KG1 (cell line): Measurements from ENCODE around the gene GAS7.
"Not testable (repeated sequence)": the region's sequence is repeated elsewhere in the genome, so short reads cannot be mapped to it uniquely, and the experiment has no call there.

Experiments used
- DNase-seq: peaks from one replicate; lab custom pipeline; 2025; lab: John Stamatoyannopoulos, UW

GAS7 gene

DNA sequence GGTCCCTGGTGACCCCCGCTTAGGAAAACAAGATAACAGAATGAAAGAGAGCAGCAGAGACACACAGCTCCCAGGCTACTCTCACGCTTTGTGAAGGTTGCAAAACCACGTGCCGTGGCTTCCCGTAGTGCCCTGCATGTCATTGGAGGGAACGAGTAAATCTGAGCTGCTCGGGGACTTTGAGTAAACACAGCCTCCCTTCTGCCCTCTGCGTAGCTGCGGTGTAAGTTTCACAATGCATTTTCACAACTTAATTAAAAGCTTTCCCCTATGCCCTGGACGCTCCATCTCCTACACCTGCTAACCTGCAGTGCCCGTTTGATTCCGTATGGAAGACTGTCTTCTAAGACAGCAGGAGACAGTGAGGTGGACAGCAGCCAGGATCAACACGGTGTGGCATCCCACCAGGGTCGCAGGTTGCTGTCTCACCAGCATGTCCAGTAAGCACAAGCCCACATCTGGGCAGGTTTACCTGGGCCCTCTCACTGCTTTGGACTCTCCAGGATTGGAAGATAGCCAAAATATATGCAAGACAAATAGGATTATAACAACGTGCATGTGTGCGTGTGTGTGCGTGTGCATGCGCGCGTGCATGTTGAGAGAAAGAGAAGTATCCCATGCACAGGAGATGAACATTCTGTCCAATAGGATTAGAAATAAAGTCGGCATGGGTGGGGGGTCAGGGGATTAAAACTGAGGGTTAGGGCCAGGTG is 177.0 kb downstream of the GAS7 start:
- DNase-seq = no peak

DNA sequence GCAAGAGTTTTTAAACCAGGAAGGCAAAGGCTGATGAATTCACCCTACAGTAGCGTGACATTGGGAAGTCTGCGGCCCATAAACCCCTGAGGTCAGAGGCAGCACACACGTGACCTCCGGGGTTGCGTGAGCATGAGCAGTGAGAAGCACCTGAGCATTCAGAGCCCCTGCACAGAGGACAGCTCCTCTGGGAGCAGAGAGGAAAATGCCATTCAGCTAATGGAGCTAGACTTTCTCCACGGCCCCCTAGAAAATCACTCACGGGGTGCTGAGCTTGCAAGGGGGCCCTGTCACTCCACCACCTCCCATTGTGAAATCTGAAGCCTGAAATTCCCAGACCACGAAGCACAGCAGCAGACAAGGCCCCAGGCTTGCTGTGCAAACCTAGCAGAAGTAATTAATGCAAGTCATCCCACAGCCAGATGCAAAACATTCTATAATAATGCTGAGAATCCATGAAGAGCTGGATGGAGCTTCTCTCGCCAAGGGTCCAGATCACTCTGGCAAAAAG is 178.4 kb downstream of the GAS7 start:
- no peak for DNase-seq

DNA sequence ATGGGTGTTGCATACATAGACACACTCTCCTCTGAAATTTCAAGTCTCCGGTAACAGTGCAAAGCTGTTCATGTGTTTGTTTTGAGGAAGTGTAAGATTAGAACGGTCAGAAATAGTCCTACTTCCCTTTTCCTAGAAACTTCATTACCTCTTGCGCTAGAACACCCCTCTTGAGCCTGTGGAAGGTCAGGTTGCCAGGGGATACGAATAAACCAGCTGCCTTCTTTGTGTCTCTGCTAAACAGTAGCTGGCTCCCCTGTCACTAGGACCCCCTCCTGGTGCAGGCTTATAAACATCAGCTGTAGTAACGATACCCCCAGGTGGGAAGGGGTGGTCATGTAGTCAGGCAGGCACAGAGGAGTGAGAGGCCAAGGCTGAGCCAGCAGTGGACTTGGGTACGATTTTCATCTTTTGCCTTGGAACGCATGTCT is 179.9 kb downstream of the GAS7 start:
- DNase-seq = peak; percentile 1

- not testable (repeated sequence) for DNase-seq
Measured at GRCh38 chr17:10016958-10017570, 181.3 kb downstream of the GAS7 start.

DNA sequence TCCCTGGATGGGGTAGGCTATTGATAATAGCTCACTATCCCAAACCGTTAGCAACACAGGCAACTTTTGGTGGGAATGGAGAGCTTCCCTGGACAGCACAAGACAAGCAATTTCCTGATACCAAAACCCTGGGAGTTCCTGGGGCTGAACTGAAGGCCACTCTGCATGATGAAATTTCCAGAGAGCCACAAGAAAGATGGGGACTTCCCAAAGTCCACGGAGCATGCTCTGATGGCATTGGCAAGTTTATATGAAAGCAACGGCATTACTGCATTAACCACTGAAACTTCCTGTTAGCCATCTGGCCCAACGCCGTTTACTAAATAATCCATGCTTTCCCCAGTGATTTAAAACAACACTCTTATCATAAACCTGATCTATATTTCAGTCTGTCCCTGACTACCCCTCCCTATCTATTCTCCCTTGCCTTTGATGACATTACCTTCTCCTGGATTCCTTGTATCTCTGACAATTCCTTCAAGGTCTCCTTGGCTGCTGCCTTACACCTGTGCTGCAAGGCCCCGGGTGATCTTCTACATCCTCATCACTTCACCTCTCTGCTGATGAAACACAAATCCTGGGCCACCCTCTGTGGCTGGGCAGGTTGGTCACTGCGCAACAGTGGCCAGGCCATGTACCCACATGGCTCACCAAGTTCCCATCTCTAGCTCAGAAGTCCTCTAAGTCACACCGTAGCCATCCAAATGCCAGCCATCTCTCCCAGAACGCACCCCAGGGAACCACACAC is 184.9 kb downstream of the GAS7 start:
- DNase-seq = no peak

DNA sequence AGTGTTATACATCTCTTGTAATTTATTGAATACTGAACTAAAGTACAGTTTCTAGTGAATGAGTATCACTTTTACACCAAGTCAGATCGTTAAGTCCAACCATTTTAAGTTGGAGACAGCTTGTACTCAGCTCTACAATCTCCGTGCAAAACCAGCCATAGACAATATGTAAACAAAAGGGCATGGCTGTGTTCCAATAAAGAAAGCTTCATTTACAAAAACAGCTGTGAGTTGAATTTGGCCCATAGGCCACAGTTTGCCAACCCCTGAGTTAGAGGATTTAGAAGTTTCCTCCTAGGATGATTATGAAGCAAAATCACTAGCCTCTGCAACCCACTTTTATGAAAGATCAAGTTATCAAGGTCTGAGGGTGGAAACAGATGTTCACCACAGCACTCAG is 187.7 kb downstream of the GAS7 start:
- no peak for DNase-seq

DNA sequence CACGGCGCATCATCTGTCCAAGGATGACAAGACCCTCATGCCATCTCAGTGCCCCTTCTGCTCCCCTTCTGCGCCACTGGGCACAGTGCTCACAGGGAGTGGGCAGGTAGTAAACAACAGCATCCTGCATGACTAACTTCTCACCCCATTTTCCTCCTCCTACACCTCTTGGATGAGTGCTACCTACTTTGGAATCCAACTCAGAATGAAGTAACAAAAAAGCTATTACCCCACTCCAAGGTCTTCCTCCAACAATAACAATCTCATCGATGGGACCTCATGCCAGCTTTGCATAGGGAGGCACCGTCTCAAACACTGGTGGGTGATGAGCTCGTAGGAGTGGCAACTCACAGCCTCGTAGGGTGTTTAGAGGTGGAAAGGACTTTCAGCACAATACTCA is 194.7 kb downstream of the GAS7 start:
- DNase-seq = no peak

- not testable (repeated sequence) for DNase-seq
Measured at GRCh38 chr17:10002567-10003360, 195.6 kb downstream of the GAS7 start.

DNA sequence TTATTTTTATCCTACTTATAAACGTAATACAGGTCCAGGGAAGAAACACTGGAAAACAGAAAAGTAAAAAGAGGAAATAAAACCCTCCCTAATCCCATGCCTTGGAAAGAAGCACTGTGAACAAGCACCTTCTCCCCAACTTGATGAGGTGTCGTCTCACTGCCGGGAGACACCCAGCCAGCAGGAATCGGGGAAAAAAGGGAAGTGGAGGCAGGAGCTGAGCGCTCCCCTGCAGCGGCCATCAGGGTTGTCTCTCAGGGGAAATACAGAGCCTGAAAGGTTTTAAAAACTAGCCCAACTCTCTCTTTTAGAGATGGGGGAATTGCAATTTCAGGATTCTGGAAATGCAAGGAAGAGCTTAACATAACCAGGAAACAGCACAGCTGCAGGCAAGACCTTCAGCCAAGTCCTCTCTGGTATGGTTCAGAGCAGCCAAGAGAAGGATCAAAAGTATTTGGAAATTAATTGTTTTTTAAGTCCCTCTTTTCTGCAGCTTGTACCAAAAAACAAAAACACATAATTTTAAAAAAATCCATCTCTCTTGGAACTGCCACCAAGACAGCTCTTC is 197.0 kb downstream of the GAS7 start:
- no peak for DNase-seq

DNA sequence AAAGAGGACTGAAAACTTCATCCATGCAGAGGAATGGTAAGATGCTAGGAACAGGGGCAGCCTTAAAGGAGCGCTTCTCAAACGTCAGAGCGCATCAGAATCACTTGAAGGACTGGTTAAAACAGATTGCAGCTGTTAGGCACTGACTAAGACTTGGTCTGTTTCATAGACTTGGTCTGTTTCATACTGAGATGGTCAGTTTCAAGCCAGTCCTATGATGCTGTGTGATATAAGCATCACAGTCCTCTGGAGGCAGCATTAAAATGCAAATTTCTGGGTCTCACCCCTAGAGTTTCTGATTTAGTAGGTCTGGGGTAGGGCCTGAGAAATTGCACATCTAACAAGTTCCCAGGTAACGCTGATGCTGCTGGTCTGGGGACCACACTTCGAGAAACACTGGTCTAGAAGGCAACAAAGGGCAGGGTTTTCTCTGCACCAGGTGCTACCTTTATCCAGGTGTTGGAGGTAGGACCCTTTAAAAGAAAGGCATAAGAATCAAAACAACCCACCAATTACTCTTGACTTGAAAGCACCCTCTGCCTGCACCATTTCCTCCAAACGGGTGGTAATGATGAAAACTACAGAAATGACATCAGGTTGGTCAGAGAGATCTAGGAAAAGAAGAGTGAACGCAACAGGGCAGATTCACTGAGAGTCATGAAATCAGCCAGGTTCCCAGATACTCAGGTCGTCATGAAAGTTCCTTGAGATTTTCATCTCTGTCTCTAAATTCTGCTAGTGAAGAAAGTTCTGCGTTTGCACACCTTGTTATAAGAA is 198.3 kb downstream of the GAS7 start:
- no peak for DNase-seq

GRCh38 chr17:9998060-9998459 is 200.3 kb downstream of the GAS7 start:
- no peak for DNase-seq

DNA sequence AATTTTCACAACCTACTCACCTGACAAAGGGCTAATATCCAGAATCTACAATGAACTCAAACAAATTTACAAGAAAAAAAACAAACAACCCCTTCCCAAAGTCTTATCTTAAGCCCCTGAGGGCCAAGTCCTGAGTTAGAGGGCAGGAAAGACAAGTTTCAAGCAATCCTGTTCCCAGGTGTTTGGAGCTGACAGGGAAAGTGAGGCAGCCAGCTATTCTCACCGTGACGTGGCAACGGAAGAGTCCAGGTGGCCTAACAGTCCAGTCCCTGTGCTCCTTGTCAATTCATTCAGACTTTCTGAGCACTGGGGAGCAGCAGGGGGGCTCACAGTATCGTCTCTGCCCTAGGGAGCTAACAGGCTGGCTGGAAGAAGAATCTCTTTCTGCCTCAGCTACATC is 203.6 kb downstream of the GAS7 start:
- no peak for DNase-seq

GRCh38 chr17:9991796-9992195 is 206.6 kb downstream of the GAS7 start:
- no peak for DNase-seq

GRCh38 chr17:9991351-9991750 is 207.1 kb downstream of the GAS7 start:
- DNase-seq = no peak

GRCh38 chr17:9987779-9988585 is 210.4 kb downstream of the GAS7 start:
- no peak for DNase-seq

GRCh38 chr17:9986754-9987382 is 211.5 kb downstream of the GAS7 start:
- no peak for DNase-seq

GRCh38 chr17:9985646-9986045 is 212.8 kb downstream of the GAS7 start:
- DNase-seq = no peak

- DNase-seq = no peak
Measured at GRCh38 chr17:9984768-9985167, 213.6 kb downstream of the GAS7 start.

GRCh38 chr17:9982159-9982558 is 216.2 kb downstream of the GAS7 start:
- no peak for DNase-seq
